ENCODE measurements around the gene TCEAL2.

DNA sequence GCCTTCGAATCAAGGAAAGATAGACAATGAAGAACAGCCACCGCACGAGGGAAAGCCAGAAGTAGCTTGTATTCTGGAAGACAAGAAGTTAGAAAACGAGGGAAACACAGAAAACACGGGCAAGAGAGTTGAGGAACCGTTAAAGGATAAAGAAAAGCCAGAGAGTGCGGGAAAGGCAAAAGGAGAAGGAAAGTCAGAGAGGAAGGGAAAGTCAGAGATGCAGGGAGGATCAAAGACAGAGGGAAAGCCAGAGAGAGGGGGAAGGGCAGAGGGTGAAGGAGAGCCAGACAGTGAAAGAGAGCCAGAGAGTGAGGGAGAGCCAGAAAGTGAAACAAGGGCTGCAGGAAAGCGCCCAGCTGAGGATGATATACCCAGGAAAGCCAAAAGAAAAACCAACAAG lies 1.4 kb downstream of the TCEAL2 start:
- TF ChIP-seq, protein P1, sequence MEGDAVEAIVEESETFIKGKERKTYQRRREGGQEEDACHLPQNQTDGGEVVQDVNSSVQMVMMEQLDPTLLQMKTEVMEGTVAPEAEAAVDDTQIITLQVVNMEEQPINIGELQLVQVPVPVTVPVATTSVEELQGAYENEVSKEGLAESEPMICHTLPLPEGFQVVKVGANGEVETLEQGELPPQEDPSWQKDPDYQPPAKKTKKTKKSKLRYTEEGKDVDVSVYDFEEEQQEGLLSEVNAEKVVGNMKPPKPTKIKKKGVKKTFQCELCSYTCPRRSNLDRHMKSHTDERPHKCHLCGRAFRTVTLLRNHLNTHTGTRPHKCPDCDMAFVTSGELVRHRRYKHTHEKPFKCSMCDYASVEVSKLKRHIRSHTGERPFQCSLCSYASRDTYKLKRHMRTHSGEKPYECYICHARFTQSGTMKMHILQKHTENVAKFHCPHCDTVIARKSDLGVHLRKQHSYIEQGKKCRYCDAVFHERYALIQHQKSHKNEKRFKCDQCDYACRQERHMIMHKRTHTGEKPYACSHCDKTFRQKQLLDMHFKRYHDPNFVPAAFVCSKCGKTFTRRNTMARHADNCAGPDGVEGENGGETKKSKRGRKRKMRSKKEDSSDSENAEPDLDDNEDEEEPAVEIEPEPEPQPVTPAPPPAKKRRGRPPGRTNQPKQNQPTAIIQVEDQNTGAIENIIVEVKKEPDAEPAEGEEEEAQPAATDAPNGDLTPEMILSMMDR (IDR thresholded peaks at IDR 0.05 in 4 of 5, conservative IDR thresholded peaks at IDR 0.05 in 1 of 5): no peak
- TF ChIP-seq POLR2A (IDR thresholded peaks at IDR 0.05): no peak
